Neural cell (in vitro differentiated cells): ENCODE measurements around the gene PGK1.
"Not testable (repeated sequence)": the region's sequence is repeated elsewhere in the genome, so short reads cannot be mapped to it uniquely, and the experiment has no call there.

Experiments used
- EP300 ChIP-seq: fragments of 450-650 bp; conservative IDR thresholded peaks from 2 replicates; pipeline ENCODE4 v1.6.1; 2014; ENCODE audit warnings: antibody characterized with exemption, mild to moderate bottlenecking, moderate library complexity; ENCODE audit not compliant: poor library complexity, severe bottlenecking
- EZH2 ChIP-seq: fragments of 200-600, 300-800 bp; shearing (Covaris generic), sonication (generic); IDR thresholded peaks from 2 replicates; pipeline ENCODE4 v1.6.1; 2014; ENCODE audit warnings: antibody characterized with exemption, low read length, borderline replicate concordance, mild to moderate bottlenecking; ENCODE audit not compliant: insufficient read depth, poor library complexity, severe bottlenecking
- POLR2AphosphoS5 ChIP-seq: IDR thresholded peaks from 2 replicates; pipeline ENCODE4 v1.6.1; 2012
- RAD21 ChIP-seq: fragments of 450-650 bp; conservative IDR thresholded peaks from 2 replicates; pipeline ENCODE4 v1.6.1; 2014; ENCODE audit warnings: antibody characterized with exemption, mild to moderate bottlenecking, moderate library complexity
- SMC3 ChIP-seq: fragments of 450-650 bp; conservative IDR thresholded peaks from 2 replicates; pipeline ENCODE4 v1.6.1; 2014; ENCODE audit warnings: antibody characterized with exemption, mild to moderate bottlenecking, moderate library complexity; ENCODE audit not compliant: poor library complexity
- TF ChIP-seq, protein P1 (sequence below): fragments of 450-650 bp; IDR thresholded peaks from 2 replicates; pipeline ENCODE4 v1.5.1; 2014; ENCODE audit warnings: antibody characterized with exemption, mild to moderate bottlenecking, moderate library complexity; ENCODE audit not compliant: poor library complexity, severe bottlenecking

DNA sequence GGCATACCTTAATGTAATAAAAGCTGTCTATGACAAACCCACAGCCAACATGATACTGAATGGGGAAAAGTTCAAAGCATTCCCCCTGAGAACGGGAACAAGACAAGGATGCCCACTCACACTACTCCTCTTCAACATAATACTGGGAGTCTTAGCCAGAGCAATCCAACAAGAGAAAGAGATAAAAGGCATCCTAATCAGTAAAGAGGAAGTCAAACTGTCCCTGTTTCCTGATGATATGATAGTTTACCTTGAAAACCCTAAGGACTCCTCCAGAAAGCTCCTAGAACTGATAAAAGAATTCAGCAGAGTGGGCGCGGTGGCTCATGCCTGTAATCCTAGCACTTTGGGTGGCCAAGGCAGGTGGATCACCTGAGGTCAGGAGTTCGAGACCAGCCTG lies 59.1 kb downstream of the PGK1 start:
- not testable (repeated sequence) for TF ChIP-seq POLR2AphosphoS5, EP300, EZH2, SMC3, RAD21
- TF ChIP-seq, protein P1, sequence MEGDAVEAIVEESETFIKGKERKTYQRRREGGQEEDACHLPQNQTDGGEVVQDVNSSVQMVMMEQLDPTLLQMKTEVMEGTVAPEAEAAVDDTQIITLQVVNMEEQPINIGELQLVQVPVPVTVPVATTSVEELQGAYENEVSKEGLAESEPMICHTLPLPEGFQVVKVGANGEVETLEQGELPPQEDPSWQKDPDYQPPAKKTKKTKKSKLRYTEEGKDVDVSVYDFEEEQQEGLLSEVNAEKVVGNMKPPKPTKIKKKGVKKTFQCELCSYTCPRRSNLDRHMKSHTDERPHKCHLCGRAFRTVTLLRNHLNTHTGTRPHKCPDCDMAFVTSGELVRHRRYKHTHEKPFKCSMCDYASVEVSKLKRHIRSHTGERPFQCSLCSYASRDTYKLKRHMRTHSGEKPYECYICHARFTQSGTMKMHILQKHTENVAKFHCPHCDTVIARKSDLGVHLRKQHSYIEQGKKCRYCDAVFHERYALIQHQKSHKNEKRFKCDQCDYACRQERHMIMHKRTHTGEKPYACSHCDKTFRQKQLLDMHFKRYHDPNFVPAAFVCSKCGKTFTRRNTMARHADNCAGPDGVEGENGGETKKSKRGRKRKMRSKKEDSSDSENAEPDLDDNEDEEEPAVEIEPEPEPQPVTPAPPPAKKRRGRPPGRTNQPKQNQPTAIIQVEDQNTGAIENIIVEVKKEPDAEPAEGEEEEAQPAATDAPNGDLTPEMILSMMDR = not testable (repeated sequence)
